K562 (cell line): ENCODE measurements around the gene BICDL1. TPM values are rescaled to one million over a fixed set of nuclear protein-coding genes. Genes with fewer than 3 reads are reported as not detected.

Source experiments
- ATAC-seq: fragments of 200-7000 bp; cut with Tn5 transposase; 3 replicates; pipeline ENCODE4 v1.9.1; 2020; ENCODE audit warnings: moderate library complexity
- BruUV-seq: library from RNA; stranded (reverse); fragments of 400-500 nt; replicated peaks from 2 replicates; lab custom pipeline; 2021; lab: Mats Ljungman, UMichigan
- CTCF ChIA-PET: fragments of 300-600 bp; formaldehyde crosslinking; extraction: SDS; loops from one replicate; lab custom pipeline; 2021; ENCODE audit warnings: low intra/inter-chr PET ratio; lab: Yijun Ruan, JAX
- POLR2A ChIA-PET: fragments of 300-600, 350-650 bp; sonication (Branson Sonifier 250); formaldehyde crosslinking; extraction: SDS; loops from one replicate; lab custom pipeline; 2021; ENCODE audit warnings: antibody characterized with exemption, inconsistent platforms; lab: Yijun Ruan, JAX
- DNase-seq, 4 experiments: peaks; one replicate each; pipeline versions ENCODE4 v3.0.0 to v3.0.0-alpha.2; 2011 to 2018; ENCODE audit warnings: low spot score in 3 of 4, mixed read lengths in 3 of 4; ENCODE audit errors: extremely low read depth in 1 of 4
- FAIRE-seq: peaks from 2 replicates; lab custom pipeline; 2011; peaks lifted over from hg19 to GRCh38; lab: Jason Lieb, UNC
- H2AFZ ChIP-seq: 2 replicates; pipeline ENCODE4 v1.6.0; 2011; ENCODE audit warnings: low read depth, low read length, control low read depth, inconsistent platforms
- H3K27ac ChIP-seq: fragments of 200-600 bp; 3 replicates; pipeline ENCODE4 v1.8.0; 2011; ENCODE audit warnings: low read depth, mild to moderate bottlenecking, control low read depth, inconsistent platforms, low read length, moderate library complexity, mixed read lengths; ENCODE audit errors: extremely low read depth
- H3K27me3 ChIP-seq, 2 experiments: fragments of 300-600 bp in 1 of 2; 2 replicates in 1 of 2; 3 replicates in 1 of 2; pipeline versions ENCODE4 v1.6.0 to v1.8.0; 2011; ENCODE audit warnings: inconsistent platforms in 2 of 2, low read length in 2 of 2, mild to moderate bottlenecking in 1 of 2, mixed read lengths in 1 of 2, moderate library complexity in 1 of 2; ENCODE audit not compliant: control insufficient read depth in 2 of 2, insufficient read depth in 2 of 2
- H3K36me3 ChIP-seq: fragments of 300-600 bp; 3 replicates; pipeline ENCODE4 v1.8.0; 2011; ENCODE audit warnings: mild to moderate bottlenecking, low read length, inconsistent platforms; ENCODE audit not compliant: control insufficient read depth, insufficient read depth
- H3K4me1 ChIP-seq, 2 experiments: fragments of 200-600 bp in 1 of 2; replicated peaks in 1 of 2; 2 replicates in 1 of 2; 3 replicates in 1 of 2; pipeline versions ENCODE4 v1.5.1 to v1.8.0; 2011; ENCODE audit warnings: inconsistent platforms in 2 of 2, low read length in 2 of 2, mild to moderate bottlenecking in 1 of 2, mixed read lengths in 1 of 2, moderate library complexity in 1 of 2; ENCODE audit not compliant: control insufficient read depth in 2 of 2, insufficient read depth in 2 of 2
- H3K4me2 ChIP-seq: 2 replicates; pipeline ENCODE4 v1.6.1; 2011; ENCODE audit warnings: low read length, control low read depth, inconsistent platforms, mixed read lengths; ENCODE audit not compliant: insufficient read depth
- H3K4me3 ChIP-seq: fragments of 200-600 bp; sonication (generic), shearing (Covaris generic); 2 replicates; pipeline ENCODE4 v1.5.1; 2016; ENCODE audit warnings: control low read depth, inconsistent platforms
- H3K79me2 ChIP-seq: fragments of 200-600 bp; 3 replicates; pipeline ENCODE4 v1.8.0; 2011; ENCODE audit warnings: low read length, inconsistent platforms; ENCODE audit not compliant: control insufficient read depth, insufficient read depth
- H3K9ac ChIP-seq, 2 experiments: 2 replicates each; pipeline versions ENCODE4 v1.6.0 to v1.6.1; 2011; ENCODE audit warnings: low read depth in 2 of 2, low read length in 2 of 2, control low read depth in 1 of 2, inconsistent platforms in 1 of 2, mild to moderate bottlenecking in 1 of 2, mixed read lengths in 1 of 2; ENCODE audit not compliant: insufficient read depth in 1 of 2
- H3K9me1 ChIP-seq: one replicate; pipeline ENCODE4 v1.6.0; 2011; ENCODE audit warnings: inconsistent platforms, mild to moderate bottlenecking, low read length, moderate library complexity; ENCODE audit not compliant: control insufficient read depth, insufficient read depth
- H3K9me3 ChIP-seq: replicated peaks from 2 replicates; pipeline ENCODE4 v1.5.1; 2011; ENCODE audit warnings: low read depth, low read length, inconsistent platforms; ENCODE audit not compliant: control insufficient read depth, insufficient read depth
- H4K20me1 ChIP-seq: replicated peaks from 2 replicates; pipeline ENCODE4 v1.6.1; 2011; ENCODE audit warnings: low read length, inconsistent platforms, mixed read lengths; ENCODE audit not compliant: control insufficient read depth, insufficient read depth
- YY1 ChIP-seq, 3 experiments: IDR thresholded peaks; 2 replicates each; pipeline ENCODE4 v1.6.1; 2011; ENCODE audit warnings: low read length in 2 of 3, mild to moderate bottlenecking in 2 of 3, moderate library complexity in 2 of 3, borderline replicate concordance in 1 of 3, control low read depth in 1 of 3, low read depth in 1 of 3; ENCODE audit not compliant: insufficient read depth in 3 of 3, insufficient replicate concordance in 2 of 3, control insufficient read depth in 1 of 3, insufficient read length in 1 of 3; ENCODE audit errors: extremely low read depth in 1 of 3
- WGBS: fragments of 100-300 bp; shearing (Covaris generic); methylation state at CpG from one replicate; pipeline ENCODE4 v1.1.6; 2016; ENCODE audit warnings: low coverage, mixed read lengths; ENCODE audit not compliant: insufficient coverage; ENCODE audit errors: missing lambda C conversion rate; 5-methylcytosine and 5-hydroxymethylcytosine counted together
- in situ Hi-C: fragments of 300-500 bp; cut with MboI; formaldehyde crosslinking; loops from 4 replicates; pipeline ENCODE4 v1.15.0; 2018; ENCODE audit warnings: inconsistent platforms, mixed read lengths
- intact Hi-C: fragments of 100-400 bp; cut with micrococcal nuclease; formaldehyde crosslinking; loops from 2 replicates; pipeline ENCODE4 v1.14.2; 2022
- polyA plus RNA-seq, 8 experiments: library from polyadenylated mRNA; depleted of rRNA in 4 of 8; stranded (reverse) in 5 of 8; unstranded in 3 of 8; fragments of >200 nt; fragmentation: Nextera tagmentation in 2 of 8; fragmentation: Illumina TruSeq in 1 of 8; extraction: Ambion mirVana in 2 of 8; extraction: Trizol in 1 of 8; gene quantifications; 2 replicates each; pipeline versions ENCODE4 v1.2.1 to v1.2.3, GENCODE V29; 2011 to 2014; ENCODE audit warnings: inconsistent platforms in 1 of 8, missing spikeins in 1 of 8
- total RNA-seq, 7 experiments: library from RNA; depleted of rRNA in 6 of 7; stranded (reverse); fragments of >200 nt in 6 of 7; fragmentation: Illumina TruSeq in 2 of 7; extraction: Trizol in 2 of 7; gene quantifications; 2 replicates each; pipeline versions ENCODE4 v1.2.1 to v1.2.3, GENCODE V29; 2011 to 2021; ENCODE audit warnings: low replicate concordance in 1 of 7
- TF ChIP-seq, protein P1 (sequence below), 2 experiments: fragments of 450-650 bp; IDR thresholded peaks; 2 replicates each; pipeline ENCODE4 v1.6.1; 2016
- TF ChIP-seq, protein P2 (sequence below): sonication (generic); formaldehyde crosslinking; IDR thresholded peaks from 2 replicates; pipeline ENCODE4 v1.8.0; 2023; ENCODE audit warnings: missing genetic modification reagents, mild to moderate bottlenecking, borderline replicate concordance
- TF ChIP-seq, protein P3 (sequence below): sonication (generic); formaldehyde crosslinking; IDR thresholded peaks from 2 replicates; pipeline ENCODE4 v1.8.0; 2022; ENCODE audit warnings: mild to moderate bottlenecking, missing genetic modification reagents

The BICDL1 gene
- total and polyA plus RNA-seq, 9 of the 15 experiments (the other 6 are each of a cell fraction or from before 2014, with no cell fraction given) = 0.06 to 2.0 (median 0.58) TPM

GRCh38 chr12:120132054-120132836, 143.2 kb downstream of the BICDL1 start:
- Histone ChIP-seq H3K36me3 (peaks cover 98% of the 10 kb centered on the region), H3K79me2 (no peaks in the 10 kb centered on the region), H3K27me3 (no peaks in the 10 kb centered on the region), H3K9me3 (no peaks in the 10 kb centered on the region), H3K9me1 (no peaks in the 10 kb centered on the region), H3K4me3 (no peak overlapping the region), H4K20me1 (no peaks in the 10 kb centered on the region), H2AFZ (no peak overlapping the region), H3K4me2 (no peak overlapping the region), H3K9ac (0 out of 4 replicates have a peak overlapping the region, but pooled peaks of 1 of the 2 experiments have one; percentile 2), H3K27ac (no peak overlapping the region), H3K4me1 (no peaks in the 10 kb centered on the region)
- ChIA-PET CTCF (no interaction called here), POLR2A (interaction anchor here (0.7 to 2.2 kb wide), 2 partner anchors 9 to 15 kb away, joined by 3 to 11 read pairs; partner anchors contain the start of gene RAB35)
- DNase-seq (no peak), FAIRE-seq (no peak), ATAC-seq (no peak)
- no TSS peak for BruUV-seq
- intact Hi-C loops = no loop called here
- 79% methylated on average over 6 of the region's 9 CpGs for WGBS
- in situ Hi-C loops = no loop called here
- no peak for TF ChIP-seq YY1 (IDR thresholded peaks at IDR 0.05; ENCODE audit: borderline replicate concordance in 1 of 3, control insufficient read depth in 1 of 3, extremely low read depth in 1 of 3, insufficient read depth in 3 of 3, insufficient read length in 1 of 3, insufficient replicate concordance in 2 of 3, low read depth in 1 of 3, low read length in 2 of 3)
- TF ChIP-seq, protein P1, sequence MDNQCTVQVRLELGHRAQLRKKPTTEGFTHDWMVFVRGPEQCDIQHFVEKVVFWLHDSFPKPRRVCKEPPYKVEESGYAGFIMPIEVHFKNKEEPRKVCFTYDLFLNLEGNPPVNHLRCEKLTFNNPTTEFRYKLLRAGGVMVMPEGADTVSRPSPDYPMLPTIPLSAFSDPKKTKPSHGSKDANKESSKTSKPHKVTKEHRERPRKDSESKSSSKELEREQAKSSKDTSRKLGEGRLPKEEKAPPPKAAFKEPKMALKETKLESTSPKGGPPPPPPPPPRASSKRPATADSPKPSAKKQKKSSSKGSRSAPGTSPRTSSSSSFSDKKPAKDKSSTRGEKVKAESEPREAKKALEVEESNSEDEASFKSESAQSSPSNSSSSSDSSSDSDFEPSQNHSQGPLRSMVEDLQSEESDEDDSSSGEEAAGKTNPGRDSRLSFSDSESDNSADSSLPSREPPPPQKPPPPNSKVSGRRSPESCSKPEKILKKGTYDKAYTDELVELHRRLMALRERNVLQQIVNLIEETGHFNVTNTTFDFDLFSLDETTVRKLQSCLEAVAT (IDR thresholded peaks at IDR 0.05) = no peak
- TF ChIP-seq, protein P2, sequence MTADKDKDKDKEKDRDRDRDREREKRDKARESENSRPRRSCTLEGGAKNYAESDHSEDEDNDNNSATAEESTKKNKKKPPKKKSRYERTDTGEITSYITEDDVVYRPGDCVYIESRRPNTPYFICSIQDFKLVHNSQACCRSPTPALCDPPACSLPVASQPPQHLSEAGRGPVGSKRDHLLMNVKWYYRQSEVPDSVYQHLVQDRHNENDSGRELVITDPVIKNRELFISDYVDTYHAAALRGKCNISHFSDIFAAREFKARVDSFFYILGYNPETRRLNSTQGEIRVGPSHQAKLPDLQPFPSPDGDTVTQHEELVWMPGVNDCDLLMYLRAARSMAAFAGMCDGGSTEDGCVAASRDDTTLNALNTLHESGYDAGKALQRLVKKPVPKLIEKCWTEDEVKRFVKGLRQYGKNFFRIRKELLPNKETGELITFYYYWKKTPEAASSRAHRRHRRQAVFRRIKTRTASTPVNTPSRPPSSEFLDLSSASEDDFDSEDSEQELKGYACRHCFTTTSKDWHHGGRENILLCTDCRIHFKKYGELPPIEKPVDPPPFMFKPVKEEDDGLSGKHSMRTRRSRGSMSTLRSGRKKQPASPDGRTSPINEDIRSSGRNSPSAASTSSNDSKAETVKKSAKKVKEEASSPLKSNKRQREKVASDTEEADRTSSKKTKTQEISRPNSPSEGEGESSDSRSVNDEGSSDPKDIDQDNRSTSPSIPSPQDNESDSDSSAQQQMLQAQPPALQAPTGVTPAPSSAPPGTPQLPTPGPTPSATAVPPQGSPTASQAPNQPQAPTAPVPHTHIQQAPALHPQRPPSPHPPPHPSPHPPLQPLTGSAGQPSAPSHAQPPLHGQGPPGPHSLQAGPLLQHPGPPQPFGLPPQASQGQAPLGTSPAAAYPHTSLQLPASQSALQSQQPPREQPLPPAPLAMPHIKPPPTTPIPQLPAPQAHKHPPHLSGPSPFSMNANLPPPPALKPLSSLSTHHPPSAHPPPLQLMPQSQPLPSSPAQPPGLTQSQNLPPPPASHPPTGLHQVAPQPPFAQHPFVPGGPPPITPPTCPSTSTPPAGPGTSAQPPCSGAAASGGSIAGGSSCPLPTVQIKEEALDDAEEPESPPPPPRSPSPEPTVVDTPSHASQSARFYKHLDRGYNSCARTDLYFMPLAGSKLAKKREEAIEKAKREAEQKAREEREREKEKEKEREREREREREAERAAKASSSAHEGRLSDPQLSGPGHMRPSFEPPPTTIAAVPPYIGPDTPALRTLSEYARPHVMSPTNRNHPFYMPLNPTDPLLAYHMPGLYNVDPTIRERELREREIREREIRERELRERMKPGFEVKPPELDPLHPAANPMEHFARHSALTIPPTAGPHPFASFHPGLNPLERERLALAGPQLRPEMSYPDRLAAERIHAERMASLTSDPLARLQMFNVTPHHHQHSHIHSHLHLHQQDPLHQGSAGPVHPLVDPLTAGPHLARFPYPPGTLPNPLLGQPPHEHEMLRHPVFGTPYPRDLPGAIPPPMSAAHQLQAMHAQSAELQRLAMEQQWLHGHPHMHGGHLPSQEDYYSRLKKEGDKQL (CRISPR knock-in tag) = no peak
- TF ChIP-seq, protein P3, sequence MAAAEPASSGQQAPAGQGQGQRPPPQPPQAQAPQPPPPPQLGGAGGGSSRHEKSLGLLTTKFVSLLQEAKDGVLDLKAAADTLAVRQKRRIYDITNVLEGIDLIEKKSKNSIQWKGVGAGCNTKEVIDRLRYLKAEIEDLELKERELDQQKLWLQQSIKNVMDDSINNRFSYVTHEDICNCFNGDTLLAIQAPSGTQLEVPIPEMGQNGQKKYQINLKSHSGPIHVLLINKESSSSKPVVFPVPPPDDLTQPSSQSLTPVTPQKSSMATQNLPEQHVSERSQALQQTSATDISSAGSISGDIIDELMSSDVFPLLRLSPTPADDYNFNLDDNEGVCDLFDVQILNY (CRISPR knock-in tag) = no peak
